ENCODE measurements around the gene LEMD2. TPM values are rescaled to one million over a fixed set of nuclear protein-coding genes. Genes with fewer than 3 reads are reported as not detected.

Gene LEMD2
- total RNA-seq, 4 donors from 2014 or later, result 31.0 to 83.3 (median 37.6) TPM

DNA sequence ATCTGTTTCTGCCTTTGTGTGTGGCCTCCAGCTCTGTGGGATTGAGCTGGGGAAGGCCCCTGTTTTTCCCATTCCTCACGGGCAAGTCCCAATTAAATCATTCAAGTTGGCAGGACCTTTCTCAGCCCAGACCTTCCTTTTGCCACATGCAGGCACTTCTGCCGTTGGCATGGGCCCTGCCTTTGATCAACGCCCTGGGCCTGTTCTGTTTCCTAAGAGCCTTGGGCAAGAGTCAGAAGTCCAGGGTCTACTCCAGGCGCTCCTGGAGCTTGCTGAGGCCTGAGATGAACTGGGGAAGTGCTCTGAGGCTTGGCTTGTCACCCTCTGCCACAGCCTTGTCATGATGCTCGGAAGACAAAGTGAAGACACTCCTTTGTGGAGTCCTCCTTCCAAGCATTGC, 49.4 kb downstream of the LEMD2 start:
- Histone ChIP-seq H3K27ac (no peak overlapping the region), H3K4me1 (peaks cover 0 to 5% of the 10 kb centered on the region in 2 donors), H3K36me3 (no peaks in the 10 kb centered on the region), H3K9me3 (no peaks in the 10 kb centered on the region), H3K27me3 (no peaks in the 10 kb centered on the region), H3K4me3 (no peak overlapping the region)
- no peak for DNase-seq
- intact Hi-C loops (cut with DNase I; ENCODE audit: low total_unique reads), result no loop called here
- TF ChIP-seq POLR2A (IDR thresholded peaks at IDR 0.05), result no peak
- TF ChIP-seq, protein P1, sequence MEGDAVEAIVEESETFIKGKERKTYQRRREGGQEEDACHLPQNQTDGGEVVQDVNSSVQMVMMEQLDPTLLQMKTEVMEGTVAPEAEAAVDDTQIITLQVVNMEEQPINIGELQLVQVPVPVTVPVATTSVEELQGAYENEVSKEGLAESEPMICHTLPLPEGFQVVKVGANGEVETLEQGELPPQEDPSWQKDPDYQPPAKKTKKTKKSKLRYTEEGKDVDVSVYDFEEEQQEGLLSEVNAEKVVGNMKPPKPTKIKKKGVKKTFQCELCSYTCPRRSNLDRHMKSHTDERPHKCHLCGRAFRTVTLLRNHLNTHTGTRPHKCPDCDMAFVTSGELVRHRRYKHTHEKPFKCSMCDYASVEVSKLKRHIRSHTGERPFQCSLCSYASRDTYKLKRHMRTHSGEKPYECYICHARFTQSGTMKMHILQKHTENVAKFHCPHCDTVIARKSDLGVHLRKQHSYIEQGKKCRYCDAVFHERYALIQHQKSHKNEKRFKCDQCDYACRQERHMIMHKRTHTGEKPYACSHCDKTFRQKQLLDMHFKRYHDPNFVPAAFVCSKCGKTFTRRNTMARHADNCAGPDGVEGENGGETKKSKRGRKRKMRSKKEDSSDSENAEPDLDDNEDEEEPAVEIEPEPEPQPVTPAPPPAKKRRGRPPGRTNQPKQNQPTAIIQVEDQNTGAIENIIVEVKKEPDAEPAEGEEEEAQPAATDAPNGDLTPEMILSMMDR (IDR thresholded peaks at IDR 0.05), result no peak

DNA sequence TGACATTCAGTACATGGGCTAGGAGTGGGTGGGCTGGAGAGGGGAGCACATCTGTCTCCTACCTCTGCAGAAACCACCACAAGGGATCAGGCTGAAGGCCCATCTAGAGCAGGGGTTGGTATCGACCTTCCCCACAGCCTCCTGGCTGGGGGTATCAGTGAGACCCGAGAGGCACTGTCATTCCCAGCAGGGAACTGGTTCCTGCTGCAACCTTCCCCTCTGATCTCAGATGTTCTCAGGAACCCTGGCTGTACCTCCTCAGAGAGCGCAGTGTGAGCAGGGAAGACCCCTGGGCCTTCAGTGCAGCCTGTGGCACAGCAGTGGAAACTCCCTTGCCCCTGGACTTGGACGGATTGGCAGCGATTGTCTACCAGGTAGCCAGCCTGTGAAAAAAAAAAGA, 50.1 kb downstream of the LEMD2 start:
- intact Hi-C loops (cut with DNase I; ENCODE audit: low total_unique reads), result no loop called here
- Histone ChIP-seq H3K9me3 (no peaks in the 10 kb centered on the region), H3K36me3 (no peaks in the 10 kb centered on the region), H3K4me1 (no peaks in the 10 kb centered on the region), H3K27me3 (no peaks in the 10 kb centered on the region), H3K4me3 (no peak overlapping the region), H3K27ac (no peak overlapping the region)
- TF ChIP-seq, protein P1 (IDR thresholded peaks at IDR 0.05), result no peak
- TF ChIP-seq POLR2A (IDR thresholded peaks at IDR 0.05), result no peak
- no peak for DNase-seq

DNA sequence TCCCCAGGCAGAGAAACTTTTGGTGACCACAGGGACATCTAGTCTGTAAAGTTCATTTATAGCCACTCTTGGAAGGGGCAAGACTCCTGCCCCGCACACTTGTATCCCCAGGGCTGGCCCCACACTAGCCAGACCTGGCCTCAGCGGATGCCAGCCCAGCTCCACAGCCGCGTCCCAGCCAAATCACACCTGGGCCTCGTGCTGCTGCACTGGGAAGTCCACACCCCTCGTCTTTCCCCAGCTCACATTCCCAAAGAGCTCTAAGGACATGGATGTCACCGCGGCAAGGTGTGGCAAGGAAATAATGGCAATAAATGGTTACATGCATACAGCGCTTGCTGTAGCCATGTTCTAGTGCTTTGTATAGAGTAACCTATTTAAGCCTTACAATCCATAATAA, 50.8 kb downstream of the LEMD2 start:
- Histone ChIP-seq H3K4me3 (no peak overlapping the region), H3K27me3 (no peaks in the 10 kb centered on the region), H3K27ac (no peak overlapping the region), H3K9me3 (no peaks in the 10 kb centered on the region), H3K4me1 (no peaks in the 10 kb centered on the region), H3K36me3 (no peaks in the 10 kb centered on the region)
- TF ChIP-seq, protein P1 (IDR thresholded peaks at IDR 0.05), result no peak
- no peak for TF ChIP-seq POLR2A (IDR thresholded peaks at IDR 0.05)
- no peak for DNase-seq
- intact Hi-C loops (cut with DNase I; ENCODE audit: low total_unique reads), result no loop called here

DNA sequence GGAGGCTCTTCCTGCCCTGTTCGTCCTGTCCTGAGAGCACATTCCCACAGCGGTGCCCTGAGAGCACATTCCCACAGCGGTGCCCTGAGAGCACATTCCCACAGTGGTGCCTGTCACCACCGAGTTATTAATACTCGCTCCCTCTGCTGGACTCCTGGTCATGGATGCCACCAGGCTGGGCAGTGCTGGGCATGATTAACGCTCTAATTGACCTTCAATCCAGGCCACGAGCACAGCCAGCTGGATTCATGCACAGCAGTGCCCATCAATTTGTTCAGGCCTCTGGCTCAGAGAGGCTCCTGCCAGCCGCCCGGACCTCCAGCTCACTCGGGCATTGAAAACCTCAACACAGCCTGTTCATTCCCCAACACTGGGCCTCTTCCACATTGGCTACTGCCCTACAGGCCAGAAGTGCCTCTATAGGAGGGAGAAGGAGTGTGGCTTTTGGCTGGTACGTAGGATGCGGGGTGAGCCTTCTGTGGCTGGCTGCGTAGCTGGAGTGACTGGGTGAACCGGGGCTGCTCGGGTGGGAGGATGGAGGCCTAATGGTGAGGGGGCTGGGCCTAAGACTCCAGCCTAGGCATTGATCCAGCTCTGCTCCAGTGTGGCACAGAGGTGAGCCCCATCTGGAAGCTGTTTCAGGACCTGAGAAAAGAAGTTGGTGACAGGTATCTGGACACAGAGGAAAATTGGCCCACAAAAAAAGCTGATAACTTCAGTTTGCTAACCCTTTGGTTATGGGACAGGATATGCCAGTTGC, 51.5 kb downstream of the LEMD2 start:
- no peaks in the 10 kb centered on the region for H3K36me3 ChIP-seq
- no peak for DNase-seq
- intact Hi-C loops (cut with DNase I; ENCODE audit: low total_unique reads), result no loop called here
- H3K4me3 ChIP-seq, result no peak overlapping the region
- TF ChIP-seq, protein P1 (IDR thresholded peaks at IDR 0.05), result no peak
- TF ChIP-seq POLR2A (IDR thresholded peaks at IDR 0.05), result no peak
- H3K4me1 ChIP-seq, result no peaks in the 10 kb centered on the region
- H3K27me3 ChIP-seq, result no peaks in the 10 kb centered on the region
- no peaks in the 10 kb centered on the region for H3K9me3 ChIP-seq
- no peak overlapping the region for H3K27ac ChIP-seq

DNA sequence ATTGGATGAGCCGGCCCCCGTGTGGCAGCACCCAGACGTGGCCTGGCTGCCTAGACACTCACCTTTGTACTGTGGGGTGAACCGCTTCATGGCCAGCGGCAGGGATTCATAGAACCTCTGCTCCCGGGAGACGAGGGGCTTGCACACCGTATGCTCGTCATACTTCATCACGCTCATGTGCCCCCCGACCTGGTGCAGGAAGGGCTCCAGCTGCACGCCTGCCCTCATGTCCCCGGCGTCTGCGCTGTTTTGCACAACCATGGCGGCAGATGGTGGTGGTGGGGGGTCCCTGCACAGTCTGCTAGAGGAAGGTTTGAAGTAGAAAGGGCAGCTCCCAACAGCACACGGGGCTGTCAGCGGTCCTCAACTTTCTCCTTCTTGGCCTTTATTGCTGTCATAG, 53.7 kb downstream of the LEMD2 start:
- no peaks in the 10 kb centered on the region for H3K27me3 ChIP-seq
- no peak overlapping the region for H3K27ac ChIP-seq
- H3K9me3 ChIP-seq, result no peaks in the 10 kb centered on the region
- H3K4me1 ChIP-seq, result no peaks in the 10 kb centered on the region
- intact Hi-C loops (cut with DNase I; ENCODE audit: low total_unique reads), result no loop called here
- no peak for DNase-seq
- TF ChIP-seq, protein P1 (IDR thresholded peaks at IDR 0.05), result no peak
- no peak for TF ChIP-seq POLR2A (IDR thresholded peaks at IDR 0.05)
- H3K4me3 ChIP-seq, result no peak overlapping the region
- no peaks in the 10 kb centered on the region for H3K36me3 ChIP-seq
